Testis (tissue), 3 donors: ENCODE results near the gene DEAF1. TPM values are rescaled to one million over a fixed set of nuclear protein-coding genes. Genes with fewer than 3 reads are reported as not detected.
A peak's percentile ranks its signal among the peaks of the same experiment; 100 is the strongest.
"Not testable (repeated sequence)": the region's sequence is repeated elsewhere in the genome, so short reads cannot be mapped to it uniquely, and the experiment has no call there.

ENCODE experiments used
- DNase-seq: peaks from one replicate; pipeline ENCODE4 v3.0.0-alpha.2; 2019
- H3K27ac ChIP-seq, 2 donors: fragments of 200-600 bp; sonication (generic); one replicate each; pipeline ENCODE4 v1.5.1; 2019
- H3K27me3 ChIP-seq: fragments of 200-600 bp; sonication (generic); one replicate; pipeline ENCODE4 v1.5.1; 2019
- H3K36me3 ChIP-seq: fragments of 200-600 bp; sonication (generic); one replicate; pipeline ENCODE4 v1.5.1; 2017; ENCODE audit warnings: low read depth; ENCODE audit errors: missing control alignments
- H3K4me1 ChIP-seq: fragments of 200-600 bp; sonication (generic); one replicate; pipeline ENCODE4 v1.5.1; 2019
- H3K4me3 ChIP-seq, 2 donors: fragments of 200-600 bp; sonication (generic); one replicate each; pipeline ENCODE4 v1.5.1; 2017 to 2019
- H3K9me3 ChIP-seq: fragments of 200-600 bp; sonication (generic); one replicate; pipeline ENCODE4 v1.5.1; 2017
- CTCF ChIP-seq, 3 experiments: fragments of 450-650 bp in 2 of 3; fragments of 200-600 bp in 1 of 3; sonication (generic) in 1 of 3; IDR thresholded peaks; one replicate each; pipeline ENCODE4 v1.5.1; 2016 to 2019; ENCODE audit warnings: antibody characterized with exemption in 3 of 3, mild to moderate bottlenecking in 2 of 3, moderate library complexity in 1 of 3
- POLR2A ChIP-seq: fragments of 450-650 bp; IDR thresholded peaks from one replicate; pipeline ENCODE4 v1.6.1; 2017; ENCODE audit warnings: antibody characterized with exemption, mild to moderate bottlenecking, moderate library complexity
- WGBS, 2 donors: methylation state at CpG; one replicate each; pipeline ENCODE4 v1.1.5; 2018; 5-methylcytosine and 5-hydroxymethylcytosine counted together
- intact Hi-C: fragments of 100-400 bp; cut with DNase I; formaldehyde crosslinking; loops from one replicate; pipeline ENCODE4 v1.15.1; 2023; ENCODE audit warnings: low total_unique reads
- polyA plus RNA-seq: library from polyadenylated mRNA; stranded (reverse); fragments of 350-450 nt; fragmentation: Illumina TruSeq; extraction: RNeasy Lipid Tissue Mini Kit (QIAGEN cat#74804); gene quantifications from one replicate; pipeline ENCODE4 v1.2.3, GENCODE V29; 2014; ENCODE audit warnings: low read depth, low replicate concordance; ENCODE audit not compliant: insufficient read depth
- total RNA-seq, 2 donors: library from RNA; depleted of rRNA; stranded (reverse); fragments of >200 nt; gene quantifications; one replicate each; pipeline ENCODE4 v1.2.3, GENCODE V29; 2016

DEAF1 gene
- total and polyA plus RNA-seq, 3 donors from 2014 or later = 47.9 to 116 (median 82.5) TPM

GRCh38 chr11:692824-693414, 2.1 kb downstream of the DEAF1 start:
- H3K4me1 ChIP-seq = peaks cover 39% of the 10 kb centered on the region

GRCh38 chr11:691710-692590, 3.1 kb downstream of the DEAF1 start:
- H3K36me3 ChIP-seq = no peaks in the 10 kb centered on the region
- no peak for TF ChIP-seq CTCF (IDR thresholded peaks at IDR 0.05)
- no peak for TF ChIP-seq POLR2A
- no peaks in the 10 kb centered on the region for H3K9me3 ChIP-seq
- WGBS, 2 donors = 78 to 89% methylated on average over 18 of the region's 18 CpGs
- intact Hi-C loops = no loop called here
- DNase-seq = peak; percentile 37
- H3K4me1 ChIP-seq = peaks cover 39% of the 10 kb centered on the region
- no peaks in the 10 kb centered on the region for H3K27me3 ChIP-seq
- no peak overlapping the region for H3K4me3 ChIP-seq
- peak overlapping the region; percentile 15 to 19 for H3K27ac ChIP-seq

More at GRCh38 chr11:692824-693414, 2.1 kb downstream of the DEAF1 start:
- Histone ChIP-seq H3K36me3 (no peaks in the 10 kb centered on the region), H3K4me3 (no peak overlapping the region), H3K27ac (peak overlapping the region; percentile 99 to 100), H3K27me3 (no peaks in the 10 kb centered on the region), H3K9me3 (no peaks in the 10 kb centered on the region)
- no peak for TF ChIP-seq POLR2A
- TF ChIP-seq CTCF (IDR thresholded peaks at IDR 0.05) = no peak
- WGBS, 2 donors = 78 to 81% methylated on average over 19 to 23 of the region's 23 CpGs
- DNase-seq = no peak
- intact Hi-C loops = no loop called here

- Histone ChIP-seq H3K36me3 (no peaks in the 10 kb centered on the region), H3K27ac (peak overlapping the region in 1 of 2 donors; percentile 38)
These were observed 4.0 kb downstream of the DEAF1 start for GRCh38 chr11:690738-691633.

GRCh38 chr11:690244-690643, 4.8 kb downstream of the DEAF1 start:
- WGBS, 2 donors = 87 to 94% methylated on average over 3 of the region's 3 CpGs
- intact Hi-C loops, DNase-seq, H3K4me3 ChIP-seq, H3K27ac ChIP-seq, H3K9me3 ChIP-seq, H3K27me3 ChIP-seq, H3K36me3 ChIP-seq: not testable (repeated sequence)
- peaks cover 34% of the 10 kb centered on the region for H3K4me1 ChIP-seq

More at GRCh38 chr11:690738-691633, 4.0 kb downstream of the DEAF1 start:
- Histone ChIP-seq H3K4me3 (no peak overlapping the region), H3K9me3 (no peaks in the 10 kb centered on the region), H3K4me1 (peaks cover 34% of the 10 kb centered on the region), H3K27me3 (no peaks in the 10 kb centered on the region)
- intact Hi-C loops = no loop called here
- TF ChIP-seq CTCF (IDR thresholded peaks at IDR 0.05) = no peak
- TF ChIP-seq POLR2A = no peak
- peak; percentile 75 for DNase-seq
- WGBS, 2 donors = 58 to 75% methylated on average over 9 to 27 of the region's 27 CpGs

- DNase-seq = no peak
- Histone ChIP-seq H3K4me1 (peaks cover 34% of the 10 kb centered on the region), H3K27ac (peak overlapping the region; percentile 42 to 62), H3K9me3 (no peaks in the 10 kb centered on the region), H3K36me3 (no peaks in the 10 kb centered on the region), H3K4me3 (no peak overlapping the region), H3K27me3 (no peaks in the 10 kb centered on the region)
- 51 to 65% methylated on average over 7 of the region's 7 CpGs for WGBS, 2 donors
- intact Hi-C loops = no loop called here
- TF ChIP-seq CTCF (IDR thresholded peaks at IDR 0.05) (no peak), POLR2A (no peak)
These were observed 5.4 kb downstream of the DEAF1 start for GRCh38 chr11:689625-690024.
